Stomach smooth muscle (tissue), 2 donors: ENCODE data around the gene PHF21B.
"Not testable (repeated sequence)": the region's sequence is repeated elsewhere in the genome, so short reads cannot be mapped to it uniquely, and the experiment has no call there.

Experiments used
- H3K27ac ChIP-seq: one replicate; pipeline ENCODE4 v1.7.0; 2013; ENCODE audit warnings: mild to moderate bottlenecking, low read length, inconsistent platforms
- H3K27me3 ChIP-seq, 2 donors: one replicate each; pipeline ENCODE4 v1.7.0; 2013; ENCODE audit warnings: low read length in 2 of 2; ENCODE audit not compliant: insufficient read depth in 2 of 2, control insufficient read depth in 1 of 2
- H3K36me3 ChIP-seq, 2 donors: one replicate each; pipeline ENCODE4 v1.7.0; 2013; ENCODE audit warnings: low read length in 2 of 2; ENCODE audit not compliant: control insufficient read depth in 2 of 2, insufficient read depth in 2 of 2
- H3K4me1 ChIP-seq: one replicate; pipeline ENCODE4 v1.7.0; 2013; ENCODE audit warnings: low read length; ENCODE audit not compliant: control insufficient read depth, insufficient read depth
- H3K4me3 ChIP-seq, 2 donors: one replicate each; pipeline ENCODE4 v1.7.0; 2013; ENCODE audit warnings: low read length in 2 of 2
- H3K9ac ChIP-seq, 2 donors: one replicate each; pipeline ENCODE4 v1.7.0; 2013; ENCODE audit warnings: low read length in 2 of 2, mild to moderate bottlenecking in 1 of 2
- H3K9me3 ChIP-seq, 2 donors: one replicate each; pipeline ENCODE4 v1.7.0; 2013; ENCODE audit warnings: low read length in 2 of 2; ENCODE audit not compliant: control insufficient read depth in 2 of 2
- donor health status: healthy.
- donor health status: Pancreatic carcinoma.

PHF21B gene

GRCh38 chr22:44865193-44866057, 144.4 kb downstream of the PHF21B start:
- Histone ChIP-seq H3K9ac (no peak overlapping the region), H3K4me3 (no peak overlapping the region), H3K9me3 (no peaks in the 10 kb centered on the region), H3K27ac (no peak overlapping the region), H3K36me3 (no peaks in the 10 kb centered on the region), H3K4me1 (no peaks in the 10 kb centered on the region), H3K27me3 (no peaks in the 10 kb centered on the region)

GRCh38 chr22:44862981-44863860, 146.6 kb downstream of the PHF21B start:
- H3K4me3 ChIP-seq = no peak overlapping the region
- H3K9me3 ChIP-seq = no peaks in the 10 kb centered on the region
- no peak overlapping the region for H3K9ac ChIP-seq
- no peaks in the 10 kb centered on the region for H3K4me1 ChIP-seq
- no peaks in the 10 kb centered on the region for H3K27me3 ChIP-seq
- H3K36me3 ChIP-seq = no peaks in the 10 kb centered on the region
- H3K27ac ChIP-seq = no peak overlapping the region

- Histone ChIP-seq H3K27ac (no peak overlapping the region), H3K36me3 (no peaks in the 10 kb centered on the region), H3K4me3 (no peak overlapping the region), H3K27me3 (no peaks in the 10 kb centered on the region), H3K9ac (no peak overlapping the region), H3K4me1 (no peaks in the 10 kb centered on the region), H3K9me3 (no peaks in the 10 kb centered on the region)
Measured at GRCh38 chr22:44862281-44862680, 147.5 kb downstream of the PHF21B start.

- Histone ChIP-seq H3K9me3 (no peaks in the 10 kb centered on the region), H3K27ac (no peak overlapping the region), H3K4me3 (no peak overlapping the region)
Measured at GRCh38 chr22:44861245-44861644, 148.6 kb downstream of the PHF21B start.

GRCh38 chr22:44860311-44860710, 149.5 kb downstream of the PHF21B start:
- no peaks in the 10 kb centered on the region for H3K36me3 ChIP-seq
- no peaks in the 10 kb centered on the region for H3K27me3 ChIP-seq
- no peak overlapping the region for H3K27ac ChIP-seq
- no peak overlapping the region for H3K4me3 ChIP-seq
- no peaks in the 10 kb centered on the region for H3K9me3 ChIP-seq
- H3K9ac ChIP-seq = no peak overlapping the region
- H3K4me1 ChIP-seq = no peaks in the 10 kb centered on the region

More at GRCh38 chr22:44861245-44861644, 148.6 kb downstream of the PHF21B start:
- Histone ChIP-seq H3K27me3 (no peaks in the 10 kb centered on the region), H3K9ac (no peak overlapping the region), H3K4me1 (no peaks in the 10 kb centered on the region), H3K36me3 (no peaks in the 10 kb centered on the region)

GRCh38 chr22:44859641-44860040, 150.2 kb downstream of the PHF21B start:
- Histone ChIP-seq H3K36me3 (no peaks in the 10 kb centered on the region), H3K9ac (no peak overlapping the region), H3K27me3 (no peaks in the 10 kb centered on the region), H3K4me3 (no peak overlapping the region), H3K27ac (no peak overlapping the region), H3K9me3 (no peaks in the 10 kb centered on the region), H3K4me1 (no peaks in the 10 kb centered on the region)

- H3K9me3 ChIP-seq, H3K9ac ChIP-seq, H3K36me3 ChIP-seq, H3K4me3 ChIP-seq, H3K4me1 ChIP-seq, H3K27ac ChIP-seq, H3K27me3 ChIP-seq: not testable (repeated sequence)
Measured at GRCh38 chr22:44858819-44859218, 151.0 kb downstream of the PHF21B start.

- no peaks in the 10 kb centered on the region for H3K4me1 ChIP-seq
Measured at GRCh38 chr22:44855855-44856254, 153.9 kb downstream of the PHF21B start.

GRCh38 chr22:44854641-44855040, 155.2 kb downstream of the PHF21B start:
- H3K27me3 ChIP-seq, H3K27ac ChIP-seq, H3K36me3 ChIP-seq, H3K9me3 ChIP-seq, H3K4me1 ChIP-seq, H3K9ac ChIP-seq, H3K4me3 ChIP-seq: not testable (repeated sequence)

More at GRCh38 chr22:44855855-44856254, 153.9 kb downstream of the PHF21B start:
- no peaks in the 10 kb centered on the region for H3K9me3 ChIP-seq
- H3K9ac ChIP-seq = no peak overlapping the region
- no peaks in the 10 kb centered on the region for H3K36me3 ChIP-seq
- no peak overlapping the region for H3K4me3 ChIP-seq
- no peak overlapping the region for H3K27ac ChIP-seq
- H3K27me3 ChIP-seq = no peaks in the 10 kb centered on the region

GRCh38 chr22:44850946-44851345, 158.9 kb downstream of the PHF21B start:
- H3K4me1 ChIP-seq = no peaks in the 10 kb centered on the region

More at GRCh38 chr22:44850946-44851345, 158.9 kb downstream of the PHF21B start:
- no peak overlapping the region for H3K9ac ChIP-seq
- no peaks in the 10 kb centered on the region for H3K9me3 ChIP-seq
- no peaks in the 10 kb centered on the region for H3K36me3 ChIP-seq
- H3K4me3 ChIP-seq = no peak overlapping the region
- no peak overlapping the region for H3K27ac ChIP-seq
- H3K27me3 ChIP-seq = peaks cover 0 to 5% of the 10 kb centered on the region in 2 donors
